Prostate gland (tissue), 2 donors: ENCODE data around the gene RPS8.

Source experiments
- CTCF ChIP-seq, 4 experiments: fragments of 200-600 bp in 2 of 4; fragments of 450-650 bp in 2 of 4; sonication (generic) in 2 of 4; IDR thresholded peaks; 1 replicate in 3 of 4; 2 replicates in 1 of 4; pipeline ENCODE4 v1.5.1; 2016 to 2019; ENCODE audit warnings: antibody characterized with exemption in 4 of 4, mild to moderate bottlenecking in 2 of 4, moderate library complexity in 2 of 4
- POLR2A ChIP-seq: fragments of 450-650 bp; IDR thresholded peaks from one replicate; pipeline ENCODE4 v1.6.1; 2016; ENCODE audit warnings: antibody characterized with exemption, mild to moderate bottlenecking
- POLR2AphosphoS5 ChIP-seq: sonication (generic); formaldehyde crosslinking; IDR thresholded peaks from one replicate; pipeline ENCODE4 v1.6.1; 2017; ENCODE audit warnings: antibody characterized with exemption

GRCh38 chr1:44784094-44785028, 9.0 kb downstream of the RPS8 start:
- TF ChIP-seq CTCF (IDR thresholded peaks at IDR 0.05) (no peak), POLR2A (no peak), POLR2AphosphoS5 (no peak)
